GM23338 (cell line): Measurements from ENCODE around the gene SLC7A14.

Source experiments
- CREB1 ChIP-seq: fragments of 250-450 bp; sonication (Bioruptor Pico); IDR thresholded peaks from 2 replicates; pipeline ENCODE4 v1.5.0; 2020; ENCODE audit warnings: low read depth, mild to moderate bottlenecking, moderate library complexity
- CTCF ChIP-seq, 2 experiments: fragments of 200-600 bp in 1 of 2; sonication (generic) in 1 of 2; conservative IDR thresholded peaks; 2 replicates each; pipeline versions ENCODE4 v1.5.1 to v1.6.1; 2016 to 2017; ENCODE audit warnings: antibody characterized with exemption in 2 of 2, low read depth in 2 of 2, mild to moderate bottlenecking in 2 of 2, moderate library complexity in 1 of 2
- EZH2 ChIP-seq: fragments of 200-600 bp; sonication (generic); IDR thresholded peaks from one replicate; pipeline ENCODE4 v1.8.0; 2017; ENCODE audit warnings: antibody characterized with exemption, mild to moderate bottlenecking, low read depth; ENCODE audit not compliant: unreplicated experiment
- POLR2AphosphoS5 ChIP-seq: IDR thresholded peaks from 2 replicates; pipeline ENCODE4 v1.6.1; 2016; ENCODE audit warnings: antibody characterized with exemption, low read depth
- ZNF114 ChIP-seq: fragments of 250-450 bp; sonication (Bioruptor Pico); IDR thresholded peaks from 2 replicates; pipeline ENCODE4 v1.5.0; 2020; ENCODE audit warnings: mild to moderate bottlenecking, moderate library complexity
- ZNF462 ChIP-seq: fragments of 250-450 bp; sonication (Bioruptor Pico); IDR thresholded peaks from 2 replicates; pipeline ENCODE4 v1.5.0; 2020; ENCODE audit warnings: mild to moderate bottlenecking, moderate library complexity
- TF ChIP-seq, protein P1 (sequence below): IDR thresholded peaks from one replicate; pipeline ENCODE4 v1.6.1; 2018; ENCODE audit warnings: antibody characterized with exemption; ENCODE audit not compliant: unreplicated experiment

GRCh38 chr3:170413291-170413690 is 172.6 kb downstream of the SLC7A14 start:
- TF ChIP-seq POLR2AphosphoS5 (no peak), CTCF (conservative IDR thresholded peaks at IDR 0.05; ENCODE audit: low read depth in 2 of 2) (no peak), CREB1 (CRISPR knock-in tag) (no peak), EZH2 (no peak), ZNF114 (CRISPR knock-in tag) (no peak), ZNF462 (no peak)
- TF ChIP-seq, protein P1, sequence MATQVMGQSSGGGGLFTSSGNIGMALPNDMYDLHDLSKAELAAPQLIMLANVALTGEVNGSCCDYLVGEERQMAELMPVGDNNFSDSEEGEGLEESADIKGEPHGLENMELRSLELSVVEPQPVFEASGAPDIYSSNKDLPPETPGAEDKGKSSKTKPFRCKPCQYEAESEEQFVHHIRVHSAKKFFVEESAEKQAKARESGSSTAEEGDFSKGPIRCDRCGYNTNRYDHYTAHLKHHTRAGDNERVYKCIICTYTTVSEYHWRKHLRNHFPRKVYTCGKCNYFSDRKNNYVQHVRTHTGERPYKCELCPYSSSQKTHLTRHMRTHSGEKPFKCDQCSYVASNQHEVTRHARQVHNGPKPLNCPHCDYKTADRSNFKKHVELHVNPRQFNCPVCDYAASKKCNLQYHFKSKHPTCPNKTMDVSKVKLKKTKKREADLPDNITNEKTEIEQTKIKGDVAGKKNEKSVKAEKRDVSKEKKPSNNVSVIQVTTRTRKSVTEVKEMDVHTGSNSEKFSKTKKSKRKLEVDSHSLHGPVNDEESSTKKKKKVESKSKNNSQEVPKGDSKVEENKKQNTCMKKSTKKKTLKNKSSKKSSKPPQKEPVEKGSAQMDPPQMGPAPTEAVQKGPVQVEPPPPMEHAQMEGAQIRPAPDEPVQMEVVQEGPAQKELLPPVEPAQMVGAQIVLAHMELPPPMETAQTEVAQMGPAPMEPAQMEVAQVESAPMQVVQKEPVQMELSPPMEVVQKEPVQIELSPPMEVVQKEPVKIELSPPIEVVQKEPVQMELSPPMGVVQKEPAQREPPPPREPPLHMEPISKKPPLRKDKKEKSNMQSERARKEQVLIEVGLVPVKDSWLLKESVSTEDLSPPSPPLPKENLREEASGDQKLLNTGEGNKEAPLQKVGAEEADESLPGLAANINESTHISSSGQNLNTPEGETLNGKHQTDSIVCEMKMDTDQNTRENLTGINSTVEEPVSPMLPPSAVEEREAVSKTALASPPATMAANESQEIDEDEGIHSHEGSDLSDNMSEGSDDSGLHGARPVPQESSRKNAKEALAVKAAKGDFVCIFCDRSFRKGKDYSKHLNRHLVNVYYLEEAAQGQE, result no peak
